Small intestine (tissue), 7 donors: ENCODE results near the gene APOL4. TPM values are rescaled to one million over a fixed set of nuclear protein-coding genes. Genes with fewer than 3 reads are reported as not detected.
"Not testable (repeated sequence)": the region's sequence is repeated elsewhere in the genome, so short reads cannot be mapped to it uniquely, and the experiment has no call there.

ENCODE experiments used
- DNase-seq, 2 donors: peaks; one replicate each; pipeline versions ENCODE4 v3.0.0 to v3.0.0-alpha.2; 2013
- FAIRE-seq: peaks from 2 replicates; lab custom pipeline; 2012; peaks lifted over from hg19 to GRCh38; lab: Jason Lieb, UNC
- H3K27ac ChIP-seq, 3 donors: one replicate each; pipeline ENCODE4 v1.5.1; 2013; ENCODE audit warnings: low read length in 2 of 3, mild to moderate bottlenecking in 2 of 3, control low read depth in 1 of 3, inconsistent platforms in 1 of 3, low read depth in 1 of 3, moderate library complexity in 1 of 3
- H3K27me3 ChIP-seq, 3 donors: one replicate each; pipeline ENCODE4 v1.6.1; 2013; ENCODE audit warnings: low read length in 3 of 3, inconsistent platforms in 1 of 3; ENCODE audit not compliant: control insufficient read depth in 3 of 3, insufficient read depth in 3 of 3
- H3K36me3 ChIP-seq, 3 donors: one replicate each; pipeline ENCODE4 v1.6.1; 2013; ENCODE audit warnings: low read length in 3 of 3, inconsistent platforms in 1 of 3, low read depth in 1 of 3, mild to moderate bottlenecking in 1 of 3, moderate library complexity in 1 of 3; ENCODE audit not compliant: control insufficient read depth in 3 of 3, insufficient read depth in 2 of 3
- H3K4me1 ChIP-seq, 3 donors: one replicate each; pipeline ENCODE4 v1.6.1; 2013; ENCODE audit warnings: low read length in 2 of 3, inconsistent platforms in 1 of 3, low read depth in 1 of 3, mild to moderate bottlenecking in 1 of 3, moderate library complexity in 1 of 3; ENCODE audit not compliant: control insufficient read depth in 3 of 3, insufficient read depth in 2 of 3
- H3K4me3 ChIP-seq, 3 donors: one replicate each; pipeline ENCODE4 v1.5.1; 2013; ENCODE audit warnings: low read length in 3 of 3, control low read depth in 1 of 3, inconsistent platforms in 1 of 3, low read depth in 1 of 3, mild to moderate bottlenecking in 1 of 3, moderate library complexity in 1 of 3
- H3K9me3 ChIP-seq, 2 donors: one replicate each; pipeline ENCODE4 v1.6.1; 2013; ENCODE audit warnings: low read depth in 1 of 2, low read length in 1 of 2; ENCODE audit not compliant: control insufficient read depth in 2 of 2, insufficient read depth in 1 of 2
- WGBS, 3 donors: extraction: QIAGEN DNeasy Blood & Tissue Kit; methylation state at CpG; one replicate each; pipeline ENCODE4 v1.1.7; 2013; 5-methylcytosine and 5-hydroxymethylcytosine counted together
- polyA plus RNA-seq, 4 donors: library from polyadenylated mRNA; stranded (reverse) in 3 of 4; unstranded in 1 of 4; fragments of 200-250 nt in 3 of 4; fragments of 120-200 nt in 1 of 4; gene quantifications; one replicate each; pipeline versions ENCODE4 v1.2.1 to v1.2.3, GENCODE V29; 2013
- donor health status: healthy with polysubstance abuse.
- donor health status: control.
- donor health status: control.
- donor health status: Bipolar disorder and iron deficiency.
- donor health status: healthy.

APOL4 gene
- polyA plus RNA-seq, 4 donors = 6.6 to 12.8 (median 9.6) TPM

GRCh38 chr22:36220451-36220921 lies 18.9 kb upstream of the APOL4 start:
- WGBS, 3 donors = 22 to 42% (median 30%) methylated on average over 9 of the region's 9 CpGs
- Histone ChIP-seq H3K27ac (peak overlapping the region in 1 of 3 donors; percentile 55), H3K9me3 (no peaks in the 10 kb centered on the region), H3K27me3 (no peaks in the 10 kb centered on the region), H3K36me3 (peaks cover 0 to 4% (median 0%) of the 10 kb centered on the region in 3 donors), H3K4me3 (no peak overlapping the region), H3K4me1 (peaks cover 0 to 10% (median 0%) of the 10 kb centered on the region in 3 donors)
- no peak for FAIRE-seq
- DNase-seq = peak; percentile 35 to 59

GRCh38 chr22:36218648-36219193 lies 17.1 kb upstream of the APOL4 start:
- 79 to 82% (median 80%) methylated on average over 7 of the region's 7 CpGs for WGBS, 3 donors
- FAIRE-seq = no peak
- H3K27me3 ChIP-seq = no peaks in the 10 kb centered on the region
- no peaks in the 10 kb centered on the region for H3K36me3 ChIP-seq
- no peak overlapping the region for H3K4me3 ChIP-seq
- no peak for DNase-seq
- H3K4me1 ChIP-seq = peaks cover 0 to 10% (median 0%) of the 10 kb centered on the region in 3 donors
- no peak overlapping the region for H3K27ac ChIP-seq
- no peaks in the 10 kb centered on the region for H3K9me3 ChIP-seq

DNA sequence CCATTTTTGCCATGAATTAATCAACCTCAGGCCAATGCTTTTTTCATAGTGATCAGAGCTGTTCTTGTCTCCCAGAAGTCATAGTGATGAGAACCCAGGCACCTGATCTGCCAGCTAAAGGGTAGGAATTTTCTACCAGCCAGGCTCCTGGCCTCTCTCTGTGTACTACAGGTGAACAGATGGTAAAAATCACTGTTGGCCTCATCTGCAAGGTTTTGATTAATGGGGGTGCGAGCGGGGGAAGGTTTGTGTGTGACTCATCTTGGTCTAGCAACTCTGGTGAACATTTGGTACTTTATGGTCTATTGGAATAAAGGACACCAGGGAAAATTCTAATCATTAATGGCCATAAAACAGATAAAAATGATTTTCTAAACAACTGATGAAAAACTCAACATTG lies 14.4 kb upstream of the APOL4 start:
- FAIRE-seq (no peak), DNase-seq (no peak)
- WGBS, 3 donors = 25 to 67% (median 62%) methylated on average over 2 of the region's 2 CpGs
- no peaks in the 10 kb centered on the region for H3K36me3 ChIP-seq
- peaks cover 0 to 6% of the 10 kb centered on the region in 2 donors for H3K9me3 ChIP-seq
- no peaks in the 10 kb centered on the region for H3K27me3 ChIP-seq
- no peak overlapping the region for H3K27ac ChIP-seq
- H3K4me3 ChIP-seq = no peak overlapping the region
- peaks cover 0 to 14% (median 5%) of the 10 kb centered on the region in 3 donors for H3K4me1 ChIP-seq

- Histone ChIP-seq H3K9me3 (peaks cover 0 to 23% of the 10 kb centered on the region in 2 donors), H3K27ac (no peak overlapping the region), H3K27me3 (no peaks in the 10 kb centered on the region), H3K4me1 (peaks cover 0 to 12% (median 6%) of the 10 kb centered on the region in 3 donors), H3K36me3 (no peaks in the 10 kb centered on the region), H3K4me3 (no peak overlapping the region)
- no peak for FAIRE-seq
- 79 to 90% (median 83%) methylated on average over 4 of the region's 4 CpGs for WGBS, 3 donors
- no peak for DNase-seq
These were observed 12.0 kb upstream of the APOL4 start for GRCh38 chr22:36213586-36213985.

GRCh38 chr22:36212901-36213300 lies 11.3 kb upstream of the APOL4 start:
- Histone ChIP-seq H3K4me3 (no peak overlapping the region), H3K4me1 (peaks cover 0 to 16% (median 6%) of the 10 kb centered on the region in 3 donors), H3K27ac (no peak overlapping the region), H3K27me3 (no peaks in the 10 kb centered on the region), H3K9me3 (peaks cover 0 to 26% of the 10 kb centered on the region in 2 donors), H3K36me3 (no peaks in the 10 kb centered on the region)
- FAIRE-seq = no peak
- peak in 1 of 2 donors; percentile 69 for DNase-seq

GRCh38 chr22:36211237-36211861 lies 9.7 kb upstream of the APOL4 start:
- H3K9me3 ChIP-seq = peaks cover 0 to 26% of the 10 kb centered on the region in 2 donors

DNA sequence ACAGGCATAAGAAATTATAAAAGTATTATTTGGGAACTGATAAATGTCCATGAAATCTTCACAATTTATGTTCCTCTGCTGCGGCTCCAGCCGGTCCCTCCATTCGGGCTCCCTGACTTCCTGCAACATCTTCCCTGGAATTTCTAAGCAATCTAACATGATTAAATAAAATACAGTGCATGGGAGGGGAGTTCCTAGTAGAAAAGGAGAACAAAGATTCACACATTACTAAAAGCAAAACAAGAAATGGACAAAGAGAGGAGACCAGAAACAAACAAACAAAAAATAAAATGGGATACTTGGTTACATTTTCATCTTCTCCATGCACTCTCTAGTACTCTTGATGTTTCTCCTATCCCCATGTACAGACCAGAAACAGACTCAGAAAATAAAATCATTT lies 8.6 kb upstream of the APOL4 start:
- no peak for FAIRE-seq
- WGBS, 3 donors = 92 to 93% (median 93%) methylated on average over 3 of the region's 3 CpGs
- no peak overlapping the region for H3K27ac ChIP-seq

More at GRCh38 chr22:36211237-36211861, 9.7 kb upstream of the APOL4 start:
- Histone ChIP-seq H3K27ac (no peak overlapping the region), H3K36me3 (no peaks in the 10 kb centered on the region), H3K27me3 (no peaks in the 10 kb centered on the region), H3K4me3 (no peak overlapping the region), H3K4me1 (peaks cover 0 to 10% (median 6%) of the 10 kb centered on the region in 3 donors)
- no peak for FAIRE-seq
- 56 to 76% (median 70%) methylated on average over 4 of the region's 4 CpGs for WGBS, 3 donors
- DNase-seq = no peak

GRCh38 chr22:36209488-36209908 lies 7.9 kb upstream of the APOL4 start:
- DNase-seq = peak; percentile 52 to 59
- H3K4me3 ChIP-seq, H3K36me3 ChIP-seq, H3K27me3 ChIP-seq, FAIRE-seq: not testable (repeated sequence)
- Histone ChIP-seq H3K27ac (peak overlapping the region in 1 of 3 donors; percentile 42), H3K9me3 (peaks cover 0 to 26% of the 10 kb centered on the region in 2 donors), H3K4me1 (peaks cover 0 to 17% (median 6%) of the 10 kb centered on the region in 3 donors)
- WGBS, 3 donors = 29 to 51% (median 36%) methylated on average over 5 of the region's 5 CpGs

More for the DNA sequence above, 8.6 kb upstream of the APOL4 start:
- Histone ChIP-seq H3K9me3 (peaks cover 0 to 26% of the 10 kb centered on the region in 2 donors), H3K4me1 (peaks cover 0 to 11% (median 6%) of the 10 kb centered on the region in 3 donors), H3K4me3 (no peak overlapping the region), H3K36me3 (no peaks in the 10 kb centered on the region), H3K27me3 (no peaks in the 10 kb centered on the region)
- DNase-seq = no peak
